Amniotic stem cell (primary cell): ENCODE measurements around the gene GPSM1.
"Not testable (repeated sequence)": the region's sequence is repeated elsewhere in the genome, so short reads cannot be mapped to it uniquely, and the experiment has no call there.

Experiments used
- DNase-seq: peaks from one replicate; lab custom pipeline; 2025; lab: John Stamatoyannopoulos, UW

GPSM1 gene

DNA sequence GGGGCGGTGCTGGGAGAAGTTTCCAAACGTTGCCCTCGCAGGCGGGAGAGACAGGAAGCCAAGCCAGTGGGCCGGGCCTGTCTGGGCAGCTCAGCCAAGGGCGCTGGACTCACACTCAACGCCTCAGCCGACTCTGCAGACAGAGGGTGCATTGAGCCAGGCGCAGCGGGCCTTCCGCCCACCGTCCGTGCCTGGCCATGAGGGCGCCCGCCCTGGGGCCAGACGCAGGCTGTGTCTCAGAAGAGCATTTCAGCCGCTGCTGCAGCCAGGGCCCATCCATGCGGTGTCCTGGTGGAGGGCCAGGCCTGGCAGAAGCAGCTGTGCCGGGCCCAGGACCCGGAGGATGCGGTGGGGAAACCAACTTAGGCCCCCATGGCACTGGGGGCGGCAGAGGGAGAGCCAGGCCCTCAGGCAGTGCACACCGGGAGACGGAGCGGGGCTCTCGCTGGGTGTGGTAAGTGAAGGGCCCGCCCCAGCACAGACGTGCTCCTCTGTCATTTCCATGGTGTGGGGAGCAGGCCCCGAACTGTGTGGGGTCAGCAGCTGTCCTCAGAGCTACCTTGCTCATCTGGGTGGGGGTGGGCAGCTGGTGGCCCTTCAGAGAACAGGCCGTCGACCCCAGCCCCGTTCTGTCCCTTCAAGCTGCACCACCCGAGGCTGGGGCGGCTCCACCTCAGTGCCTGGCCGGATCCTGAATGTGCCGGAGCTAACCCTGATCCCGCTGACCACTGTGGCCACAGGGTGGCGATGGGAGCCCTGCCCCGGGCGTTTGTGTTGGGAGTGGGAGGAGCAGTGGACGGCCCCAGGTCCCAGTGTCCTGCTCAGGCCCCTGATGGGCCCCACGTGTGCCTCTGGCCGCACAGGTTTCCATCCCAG lies 18.2 kb downstream of the GPSM1 start:
- DNase-seq, result no peak

DNA sequence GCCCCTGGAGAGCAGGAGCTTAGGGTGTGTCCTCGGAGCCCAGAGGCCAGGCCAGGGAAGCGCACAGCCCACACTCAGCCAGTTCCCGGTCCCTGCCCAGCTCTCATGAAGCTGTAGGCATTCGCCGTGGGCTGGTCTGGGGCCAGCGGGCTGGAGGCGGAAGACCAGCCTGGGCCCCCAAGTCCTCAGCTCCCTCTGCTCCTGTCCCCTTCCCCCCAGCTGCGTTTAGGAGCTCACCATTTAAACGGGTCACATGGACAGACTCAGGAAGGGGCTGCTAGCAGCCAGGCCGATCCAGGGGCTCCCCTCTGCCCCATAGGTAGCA lies 18.8 kb downstream of the GPSM1 start:
- no peak for DNase-seq

- no peak for DNase-seq
Measured at GRCh38 chr9:136346927-136347465, 19.7 kb downstream of the GPSM1 start.

DNA sequence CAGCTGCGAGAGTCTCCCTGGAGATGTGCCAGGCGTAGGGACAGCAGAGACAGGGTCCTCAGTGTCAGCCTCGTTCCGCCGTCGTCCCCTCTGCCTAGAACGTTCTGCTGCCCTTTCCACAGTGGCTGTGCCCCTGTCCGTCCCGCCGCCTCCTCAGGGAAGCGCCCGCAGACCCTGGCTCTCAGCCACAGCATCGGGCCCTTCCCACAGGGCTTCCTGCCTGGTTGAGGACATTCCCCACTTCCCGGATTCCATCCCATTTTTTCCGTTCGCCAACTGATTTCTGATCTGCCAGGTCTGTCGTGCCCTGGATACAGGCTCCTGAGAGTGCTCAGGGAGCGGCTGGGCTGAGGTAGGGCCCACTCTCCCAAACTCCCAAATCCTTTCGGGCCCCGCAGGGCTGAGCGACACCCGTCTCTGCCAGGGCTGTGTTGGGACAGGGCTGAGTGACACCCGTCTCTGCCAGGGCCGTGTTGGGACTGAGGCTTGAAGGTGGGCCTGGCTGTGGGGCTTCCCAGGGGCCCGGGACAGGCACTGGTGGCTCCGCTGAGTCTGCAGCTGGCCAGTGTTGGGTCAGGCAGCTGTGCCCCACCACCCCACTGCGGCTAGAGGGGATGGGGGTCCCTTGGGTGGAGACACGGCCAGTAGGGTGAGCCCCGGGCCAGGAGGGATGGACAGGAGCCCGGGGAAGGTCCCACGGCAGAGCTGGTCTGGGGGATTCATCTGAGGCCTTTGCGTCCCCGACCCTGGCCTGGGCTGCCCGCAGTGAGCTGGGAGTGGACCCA lies 20.3 kb downstream of the GPSM1 start:
- DNase-seq, result no peak

DNA sequence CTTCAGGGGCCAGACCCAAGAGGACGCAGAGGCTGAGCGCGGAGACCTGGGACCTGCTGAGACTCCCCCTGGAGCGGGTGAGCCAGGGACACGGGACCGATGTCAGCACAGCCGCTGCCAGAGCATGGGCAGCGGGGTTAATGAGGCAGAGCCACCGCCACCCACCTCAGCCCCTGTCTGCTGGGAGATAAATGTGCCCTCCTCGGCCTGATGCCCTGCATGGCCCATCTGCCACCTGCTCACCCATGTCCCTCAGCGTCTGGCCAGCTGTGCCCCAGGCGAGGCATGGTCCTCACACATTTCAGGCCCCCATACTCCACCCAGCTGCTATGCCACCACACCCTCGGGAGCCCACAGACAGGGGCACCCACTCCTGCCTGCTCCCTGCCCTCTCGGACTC lies 21.4 kb downstream of the GPSM1 start:
- DNase-seq, result no peak

DNA sequence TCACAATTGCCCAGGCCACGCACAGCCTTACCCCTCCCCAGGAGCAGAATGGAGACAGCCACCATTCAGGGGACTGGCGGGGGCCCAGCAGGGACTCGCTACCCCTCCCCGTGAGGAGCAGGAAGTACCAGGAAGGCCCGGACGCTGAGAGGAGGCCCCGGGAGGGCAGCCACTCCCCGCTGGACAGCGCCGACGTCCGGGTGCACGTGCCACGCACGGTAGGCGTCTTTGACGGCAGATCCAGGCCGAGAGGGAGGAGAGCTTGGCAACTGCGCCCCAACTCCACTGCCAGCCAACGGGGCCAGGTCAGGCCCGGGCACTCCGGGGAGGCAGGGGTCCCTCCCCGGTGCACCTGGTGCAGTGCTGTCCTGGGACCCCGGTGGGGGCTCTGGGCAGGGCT lies 22.2 kb downstream of the GPSM1 start:
- no peak for DNase-seq

DNA sequence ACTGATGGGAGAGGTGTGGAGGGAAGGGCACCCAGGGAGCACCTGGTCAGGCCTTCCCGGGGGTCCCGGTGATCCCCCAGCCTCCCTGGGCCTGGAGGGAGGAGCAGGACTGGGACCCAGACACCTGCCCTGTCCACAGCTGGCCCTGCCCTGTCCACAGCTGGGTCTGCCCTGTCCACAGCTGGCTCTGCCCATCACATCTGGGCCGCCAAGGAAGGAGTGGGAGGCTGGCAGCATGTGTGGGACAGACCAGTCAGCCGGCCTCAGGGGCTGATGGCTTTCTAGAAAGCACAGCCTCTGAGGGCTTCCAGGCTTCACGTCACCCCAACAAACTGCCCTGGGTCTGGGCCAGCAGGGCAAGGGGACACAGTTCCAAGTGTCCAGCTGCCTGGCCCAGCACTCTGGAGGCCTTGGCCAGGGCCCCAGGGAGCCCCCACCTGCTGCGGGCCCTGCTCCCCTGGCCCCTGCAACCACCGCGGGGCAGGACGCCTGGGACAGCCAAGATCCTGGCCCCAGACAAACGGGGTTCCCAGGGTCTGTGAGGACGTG lies 24.0 kb downstream of the GPSM1 start:
- DNase-seq, result no peak

- not testable (repeated sequence) for DNase-seq
Measured at GRCh38 chr9:136351868-136352267, 24.5 kb downstream of the GPSM1 start.

GRCh38 chr9:136352682-136353081 lies 25.3 kb downstream of the GPSM1 start:
- DNase-seq, result no peak

- DNase-seq, result no peak
Measured at GRCh38 chr9:136353088-136353487, 25.7 kb downstream of the GPSM1 start.

DNA sequence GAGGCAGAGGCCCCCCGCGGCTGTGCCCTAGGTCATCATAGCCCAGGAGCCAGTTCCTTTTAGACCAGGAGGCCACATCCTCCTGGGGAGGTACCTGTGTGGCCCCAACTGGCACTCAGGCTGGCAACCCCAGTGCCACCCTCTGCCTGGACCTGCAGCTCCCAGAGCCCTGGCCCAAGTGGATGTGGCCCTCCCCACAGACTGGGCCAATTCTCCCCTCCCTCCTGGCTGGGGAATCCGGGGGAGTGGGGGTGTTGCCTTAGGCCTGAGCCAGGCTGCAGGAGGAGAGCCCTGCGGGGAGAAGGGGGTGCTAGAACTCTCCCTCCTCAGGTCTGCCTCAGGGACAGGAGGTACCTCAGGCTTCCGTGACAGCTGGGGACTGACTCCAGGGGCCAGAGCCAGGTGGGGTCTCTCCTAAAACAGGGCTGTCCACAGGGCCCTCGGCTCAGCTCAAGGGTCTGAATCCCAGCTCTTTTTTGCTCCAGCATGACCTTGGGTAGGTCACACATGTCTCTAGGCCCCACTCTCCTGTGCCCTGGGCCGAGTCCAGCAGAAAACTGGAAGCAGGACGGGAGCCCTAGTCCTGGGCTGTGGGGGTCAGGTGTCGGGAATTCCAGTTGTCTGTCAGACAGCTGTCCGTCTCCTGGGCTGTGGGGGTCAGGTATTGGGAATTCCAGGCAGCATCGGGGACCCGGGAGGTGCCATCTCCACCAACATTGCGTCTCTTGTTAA lies 26.6 kb downstream of the GPSM1 start:
- no peak for DNase-seq

DNA sequence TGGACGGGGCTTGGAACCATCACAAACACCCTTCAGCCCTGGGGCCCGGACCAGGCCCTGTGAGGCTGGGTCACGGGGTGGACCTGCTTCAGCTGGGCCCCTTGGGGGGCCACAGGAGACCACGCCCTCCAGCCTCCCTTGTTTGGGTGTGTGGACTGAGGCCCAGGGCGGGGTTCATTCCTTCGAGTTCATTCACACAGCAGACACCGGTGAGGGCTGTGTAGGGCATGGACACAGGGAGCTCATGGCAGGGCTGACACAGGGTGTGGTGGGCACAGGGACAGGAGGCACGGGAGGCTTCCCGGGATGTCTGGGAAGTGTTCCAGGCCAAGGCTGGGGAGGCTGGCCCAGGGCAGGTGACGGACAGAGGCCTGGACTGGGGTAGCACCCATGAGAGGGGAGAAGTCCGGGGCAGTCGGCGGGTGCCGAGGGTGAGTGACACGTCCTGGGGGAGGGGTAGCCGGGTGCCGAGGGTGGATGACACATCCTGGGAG lies 27.3 kb downstream of the GPSM1 start:
- no peak for DNase-seq

- no peak for DNase-seq
Measured at GRCh38 chr9:136355616-136356557, 28.5 kb downstream of the GPSM1 start.

DNA sequence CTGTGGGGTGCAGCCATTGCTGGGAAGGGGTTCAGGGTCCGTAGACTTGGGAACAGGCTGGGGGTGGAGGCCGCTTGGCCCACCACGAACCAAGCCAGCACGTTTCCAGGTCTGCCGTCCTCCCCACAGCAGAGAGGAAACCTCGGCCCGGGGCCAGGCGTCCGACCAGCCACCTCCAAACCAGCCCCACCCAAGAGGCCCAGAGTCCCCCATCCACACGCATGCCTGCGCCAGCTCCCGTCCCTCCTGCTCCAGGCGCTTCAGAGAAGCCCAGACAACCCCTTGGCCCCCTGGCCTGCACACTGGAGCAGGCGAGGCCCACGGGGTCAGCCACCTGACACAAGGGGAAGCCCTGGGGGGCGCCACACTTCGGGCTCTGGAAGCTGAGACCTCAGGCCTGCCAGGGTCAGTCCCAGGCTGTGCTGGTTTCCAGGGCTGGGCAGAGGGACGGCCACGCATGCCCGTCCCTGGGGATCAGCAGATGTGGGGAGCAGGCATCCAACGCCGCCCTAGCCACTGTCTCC lies 29.9 kb downstream of the GPSM1 start:
- no peak for DNase-seq

DNA sequence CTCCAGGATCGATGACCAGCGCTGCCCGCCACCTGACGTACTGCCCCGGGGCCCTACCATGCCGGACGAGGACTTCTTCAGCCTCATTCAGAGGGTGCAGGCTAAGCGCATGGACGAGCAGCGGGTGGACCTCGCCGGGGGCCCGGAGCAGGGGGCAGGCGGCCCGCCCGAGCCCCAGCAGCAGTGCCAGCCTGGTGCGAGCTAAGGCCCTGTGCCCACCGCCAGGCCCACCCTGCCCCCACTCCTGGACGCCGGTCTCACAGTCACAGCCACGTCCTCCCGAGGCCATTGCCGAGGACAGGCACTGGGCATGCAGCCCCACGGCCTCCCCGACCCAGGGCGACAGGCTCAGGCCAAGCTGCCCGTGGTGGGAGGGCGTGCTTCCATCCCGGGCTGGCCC lies 30.7 kb downstream of the GPSM1 start:
- DNase-seq, result no peak

GRCh38 chr9:136358888-136359287 lies 31.5 kb downstream of the GPSM1 start:
- DNase-seq, result no peak

- no peak for DNase-seq
Measured at GRCh38 chr9:136359774-136360718, 32.7 kb downstream of the GPSM1 start.

- DNase-seq, result no peak
Measured at GRCh38 chr9:136361047-136361753, 33.9 kb downstream of the GPSM1 start.
